T-cell (primary cell): Measurements from ENCODE around the gene MRFAP1L1. TPM values are rescaled to one million over a fixed set of nuclear protein-coding genes. Genes with fewer than 3 reads are reported as not detected.

ENCODE experiments used
- ATAC-seq, 4 experiments: fragments of 200-7000 bp in 3 of 4; fragments of 150-1000 bp in 1 of 4; cut with Tn5 transposase; replicated peaks in 1 of 4; 1 replicate in 3 of 4; 2 replicates in 1 of 4; pipeline ENCODE4 v1.10.0; 2021; ENCODE audit warnings: moderate library complexity in 3 of 4, mild to moderate bottlenecking in 2 of 4, moderate number of reproducible peaks in 1 of 4
- CTCF ChIA-PET, 2 donors: fragments of 300-600 bp; sonication (Branson Sonifier 250); formaldehyde crosslinking; loops; one replicate each; lab custom pipeline; 2022; ENCODE audit warnings: antibody characterized with exemption in 2 of 2; lab: Charles Lee
- POLR2A ChIA-PET, 2 donors: fragments of 300-600 bp; sonication (Branson Sonifier 250); formaldehyde crosslinking; loops; one replicate each; lab custom pipeline; 2022; ENCODE audit warnings: antibody characterized with exemption in 2 of 2; lab: Charles Lee
- DNase-seq, 35 experiments: peaks; one replicate each; pipeline versions ENCODE4 v3.0.0 to v3.0.0-alpha.2; 2013 to 2023
- H3K27ac ChIP-seq: one replicate; pipeline ENCODE4 v1.5.1; 2013; ENCODE audit warnings: low read length
- H3K27me3 ChIP-seq, 2 experiments: replicated peaks in 1 of 2; 1 replicate in 1 of 2; 2 replicates in 1 of 2; pipeline versions ENCODE4 v1.6.1 to v1.7.0; 2013; ENCODE audit warnings: low read length in 1 of 2, mixed read lengths in 1 of 2; ENCODE audit not compliant: control insufficient read depth in 2 of 2, insufficient read depth in 2 of 2; ENCODE audit errors: extremely low read depth in 1 of 2
- H3K36me3 ChIP-seq, 2 donors: 1 replicate in 1 of 2; 2 replicates in 1 of 2; pipeline versions ENCODE4 v1.6.1 to v1.7.0; 2013; ENCODE audit warnings: low read length in 1 of 2; ENCODE audit not compliant: control insufficient read depth in 2 of 2, insufficient read depth in 1 of 2; ENCODE audit errors: extremely low read depth in 1 of 2
- H3K4me1 ChIP-seq, 2 experiments: 1 replicate in 1 of 2; 2 replicates in 1 of 2; pipeline versions ENCODE4 v1.6.1 to v1.7.0; 2013; ENCODE audit warnings: low read length in 2 of 2, mixed read lengths in 1 of 2; ENCODE audit not compliant: insufficient read depth in 2 of 2, control insufficient read depth in 1 of 2; ENCODE audit errors: extremely low read depth in 1 of 2
- H3K4me3 ChIP-seq, 2 donors: 1 replicate in 1 of 2; 2 replicates in 1 of 2; pipeline versions ENCODE4 v1.5.1 to v1.7.0; 2013; ENCODE audit warnings: mild to moderate bottlenecking in 2 of 2, low read length in 1 of 2, moderate library complexity in 1 of 2; ENCODE audit not compliant: control insufficient read depth in 1 of 2; ENCODE audit errors: extremely low read depth in 1 of 2
- H3K9me3 ChIP-seq: 2 replicates; pipeline ENCODE4 v1.7.0; 2013
- H3K27ac Mint-ChIP-seq, 2 donors: one replicate each; pipeline ENCODE4 v1.8.0; 2020 to 2021; ENCODE audit warnings: mild to moderate bottlenecking in 2 of 2, mixed read lengths in 2 of 2
- H3K27me3 Mint-ChIP-seq, 2 donors: one replicate each; pipeline ENCODE4 v1.8.0; 2021 to 2022; ENCODE audit warnings: mixed read lengths in 2 of 2
- H3K36me3 Mint-ChIP-seq: one replicate; pipeline ENCODE4 v1.8.0; 2021; ENCODE audit warnings: mixed read lengths
- H3K4me1 Mint-ChIP-seq, 3 donors: one replicate each; pipeline ENCODE4 v1.8.0; 2020 to 2022; ENCODE audit warnings: mixed read lengths in 3 of 3, mild to moderate bottlenecking in 1 of 3
- H3K4me3 Mint-ChIP-seq, 3 donors: one replicate each; pipeline ENCODE4 v1.8.0; 2020 to 2022; ENCODE audit warnings: mild to moderate bottlenecking in 3 of 3, mixed read lengths in 3 of 3, moderate library complexity in 3 of 3
- H3K9me3 Mint-ChIP-seq, 3 donors: one replicate each; pipeline ENCODE4 v1.8.0; 2020 to 2022; ENCODE audit warnings: mixed read lengths in 3 of 3
- WGBS: methylation state at CpG from one replicate; pipeline ENCODE4 v1.1.5; 2013; ENCODE audit warnings: missing lambda C conversion rate; ENCODE audit not compliant: insufficient coverage; 5-methylcytosine and 5-hydroxymethylcytosine counted together
- total RNA-seq, 35 experiments: library from RNA in 6 of 35; stranded (reverse) in 6 of 35; fragments of 120-200 nt in 1 of 35; gene quantifications; one replicate each; pipeline versions ENCODE4 v1.2.1 to v1.2.4 and lab custom pipeline; 2013 to 2026

Gene MRFAP1L1
- total RNA-seq, 5 donors from 2014 or later (not counting 1 experiment from before 2014, with no cell fraction given): 28.8 to 121 (median 112) TPM

- H3K4me3 Mint-ChIP-seq: no peak overlapping the region
- no peaks in the 10 kb centered on the region for H3K36me3 ChIP-seq
- H3K36me3 Mint-ChIP-seq: no peaks in the 10 kb centered on the region
- H3K4me1 Mint-ChIP-seq: no peaks in the 10 kb centered on the region
- H3K27ac Mint-ChIP-seq: no peak overlapping the region
- peaks cover 0 to 1% of the 10 kb centered on the region in 2 donors for H3K27me3 Mint-ChIP-seq
- no peak overlapping the region for H3K4me3 ChIP-seq
- peaks cover 0 to 4% of the 10 kb centered on the region in 2 experiments for H3K27me3 ChIP-seq
- no peaks in the 10 kb centered on the region for H3K9me3 ChIP-seq
- POLR2A ChIA-PET: no interaction called here
- no peak overlapping the region for H3K27ac ChIP-seq
- no peaks in the 10 kb centered on the region for H3K9me3 Mint-ChIP-seq
- CTCF ChIA-PET: no interaction called here
- ATAC-seq: no peak
- DNase-seq: no peak
- no peaks in the 10 kb centered on the region for H3K4me1 ChIP-seq
- WGBS: no CpG with 5 or more reads among the region's 4 CpGs
These were observed 30.3 kb upstream of the MRFAP1L1 start for GRCh38 chr4:6739920-6740319.

- DNase-seq (no peak), ATAC-seq (no peak)
- Histone ChIP-seq H3K27ac (no peak overlapping the region), H3K36me3 (no peaks in the 10 kb centered on the region), H3K4me1 (no peaks in the 10 kb centered on the region), H3K4me3 (no peak overlapping the region), H3K27me3 (peaks cover 0 to 10% of the 10 kb centered on the region in 2 experiments), H3K9me3 (no peaks in the 10 kb centered on the region)
- WGBS: 84% methylated on average over 14 of the region's 16 CpGs
- CTCF ChIA-PET: no interaction called here
- Mint-ChIP-seq H3K27ac (no peak overlapping the region), H3K9me3 (no peaks in the 10 kb centered on the region), H3K4me1 (no peaks in the 10 kb centered on the region), H3K27me3 (peaks cover 0 to 1% of the 10 kb centered on the region in 2 donors), H3K4me3 (no peak overlapping the region), H3K36me3 (no peaks in the 10 kb centered on the region)
- POLR2A ChIA-PET: no interaction called here
These were observed 24.6 kb upstream of the MRFAP1L1 start for GRCh38 chr4:6734165-6734786.

- DNase-seq: no peak
- Histone ChIP-seq H3K9me3 (no peaks in the 10 kb centered on the region), H3K27me3 (peaks cover 0 to 10% of the 10 kb centered on the region in 2 experiments), H3K36me3 (no peaks in the 10 kb centered on the region), H3K4me1 (peaks cover 0 to 2% of the 10 kb centered on the region in 2 experiments), H3K27ac (no peak overlapping the region), H3K4me3 (no peak overlapping the region)
- ChIA-PET POLR2A (no interaction called here), CTCF (interaction anchor here in 1 of 2 donors (0.5 to 0.8 kb wide), 2 partner anchors 14 to 15 kb away, joined by 3 read pairs; no protein-coding TSS in a partner anchor)
- 89% methylated on average over 21 of the region's 27 CpGs for WGBS
- no peak for ATAC-seq
- H3K9me3 Mint-ChIP-seq: no peaks in the 10 kb centered on the region
- peaks cover 0 to 1% of the 10 kb centered on the region in 2 donors for H3K27me3 Mint-ChIP-seq
- H3K27ac Mint-ChIP-seq: no peak overlapping the region
- no peak overlapping the region for H3K4me3 Mint-ChIP-seq
- no peaks in the 10 kb centered on the region for H3K36me3 Mint-ChIP-seq
- H3K4me1 Mint-ChIP-seq: peaks cover under 1 to 1% (median under 1%) of the 10 kb centered on the region in 3 donors
These were observed 23.9 kb upstream of the MRFAP1L1 start for GRCh38 chr4:6733358-6734164.

- ChIA-PET CTCF (interaction anchor here in 1 of 2 donors (0.5 to 0.8 kb wide), 2 partner anchors 13 to 14 kb away, joined by 3 read pairs; no protein-coding TSS in a partner anchor), POLR2A (no interaction called here)
- ATAC-seq: no peak
- WGBS: 77% methylated on average over 17 of the region's 21 CpGs
- no peaks in the 10 kb centered on the region for H3K9me3 ChIP-seq
- no peak for DNase-seq
- peaks cover 0 to 11% of the 10 kb centered on the region in 2 experiments for H3K4me1 ChIP-seq
- H3K4me3 ChIP-seq: no peak overlapping the region
- Mint-ChIP-seq H3K4me3 (no peak overlapping the region), H3K4me1 (peaks cover 9 to 10% (median 10%) of the 10 kb centered on the region in 3 donors), H3K27ac (no peak overlapping the region), H3K9me3 (no peaks in the 10 kb centered on the region), H3K27me3 (peaks cover 0 to 1% of the 10 kb centered on the region in 2 donors), H3K36me3 (no peaks in the 10 kb centered on the region)
- no peaks in the 10 kb centered on the region for H3K36me3 ChIP-seq
- peaks cover 0 to 10% of the 10 kb centered on the region in 2 experiments for H3K27me3 ChIP-seq
- H3K27ac ChIP-seq: no peak overlapping the region
These were observed 23.0 kb upstream of the MRFAP1L1 start for GRCh38 chr4:6732441-6733357.

DNA sequence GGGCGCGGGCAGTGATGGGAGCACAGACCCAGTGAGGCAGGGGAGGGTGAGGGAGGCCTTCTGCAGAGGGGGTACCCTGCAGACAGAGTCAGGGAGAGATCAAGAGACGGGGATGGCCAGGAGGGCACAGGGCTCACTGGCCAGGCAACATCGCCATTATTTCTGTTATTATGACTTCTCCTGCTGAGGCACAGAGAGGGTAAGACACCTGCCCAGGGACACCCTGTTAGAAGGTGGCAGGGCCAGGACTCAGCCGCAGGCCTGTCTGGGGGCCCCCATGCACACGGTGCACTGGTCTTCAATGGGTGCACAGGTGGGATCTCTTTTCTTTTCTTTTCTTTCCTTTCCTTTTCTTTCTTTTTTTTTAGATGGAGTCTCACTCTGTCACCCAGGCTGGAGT is 22.1 kb upstream of the MRFAP1L1 start:
- WGBS: 89% methylated on average over 6 of the region's 6 CpGs
- Mint-ChIP-seq H3K4me3 (no peak overlapping the region), H3K27ac (no peak overlapping the region), H3K27me3 (peaks cover 0 to 1% of the 10 kb centered on the region in 2 donors), H3K36me3 (no peaks in the 10 kb centered on the region), H3K4me1 (peaks cover 9 to 12% (median 10%) of the 10 kb centered on the region in 3 donors), H3K9me3 (no peaks in the 10 kb centered on the region)
- no peaks in the 10 kb centered on the region for H3K9me3 ChIP-seq
- ChIA-PET CTCF (no interaction called here), POLR2A (no interaction called here)
- no peak overlapping the region for H3K27ac ChIP-seq
- H3K27me3 ChIP-seq: peaks cover 0 to 10% of the 10 kb centered on the region in 2 experiments
- H3K4me3 ChIP-seq: no peak overlapping the region
- H3K36me3 ChIP-seq: no peaks in the 10 kb centered on the region
- DNase-seq (no peak), ATAC-seq (no peak)
- H3K4me1 ChIP-seq: peaks cover 0 to 17% of the 10 kb centered on the region in 2 experiments

- H3K27ac Mint-ChIP-seq: no peak overlapping the region
- Histone ChIP-seq H3K36me3 (no peaks in the 10 kb centered on the region), H3K4me3 (no peak overlapping the region), H3K27me3 (peaks cover 0 to 10% of the 10 kb centered on the region in 2 experiments), H3K4me1 (peaks cover 0 to 17% of the 10 kb centered on the region in 2 experiments), H3K27ac (no peak overlapping the region), H3K9me3 (no peaks in the 10 kb centered on the region)
- no peak overlapping the region for H3K4me3 Mint-ChIP-seq
- H3K36me3 Mint-ChIP-seq: no peaks in the 10 kb centered on the region
- CTCF ChIA-PET: no interaction called here
- DNase-seq (no peak), ATAC-seq (no peak)
- H3K27me3 Mint-ChIP-seq: peaks cover 0 to 1% of the 10 kb centered on the region in 2 donors
- H3K9me3 Mint-ChIP-seq: no peaks in the 10 kb centered on the region
- WGBS: 95% methylated on average over 6 of the region's 8 CpGs
- peaks cover 9 to 12% (median 10%) of the 10 kb centered on the region in 3 donors for H3K4me1 Mint-ChIP-seq
- POLR2A ChIA-PET: no interaction called here
These were observed 21.6 kb upstream of the MRFAP1L1 start for GRCh38 chr4:6731318-6731675.
